ENCODE results near the gene DPPA3. TPM values are rescaled to one million over a fixed set of nuclear protein-coding genes. Genes with fewer than 3 reads are reported as not detected.

Gene DPPA3
- total RNA-seq, 1 experiment from 2014 or later = 6.8 TPM

DNA sequence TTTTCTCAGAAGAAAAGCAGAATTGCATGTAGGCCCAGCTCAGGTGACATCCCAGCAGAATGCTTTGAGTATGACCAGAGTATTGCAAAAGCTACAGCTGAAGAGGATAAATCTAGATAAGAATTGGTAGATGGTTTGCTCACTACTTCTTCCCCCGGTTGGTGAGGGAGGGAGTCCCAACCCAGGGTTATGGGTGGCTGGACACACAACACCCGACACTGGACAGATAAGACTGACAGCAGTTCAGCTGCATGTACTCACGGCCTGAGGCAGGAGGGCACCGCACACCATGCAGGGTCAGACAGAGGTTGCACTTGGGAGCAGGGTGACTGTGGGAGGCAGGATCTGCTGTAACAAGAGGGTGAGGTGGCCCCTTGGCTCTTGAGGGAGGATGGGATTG lies 37.6 kb downstream of the DPPA3 start:
- Mint-ChIP-seq H3K4me3 (no peak overlapping the region), H3K9me3 (peaks cover 12% of the 10 kb centered on the region), H3K27me3 (ENCODE audit: low read depth) (no peaks in the 10 kb centered on the region), H3K27ac (peak overlapping the region; percentile 84; the same call in 1 of the 2 replicates), H3K36me3 (peaks cover 13% of the 10 kb centered on the region), H3K4me1 (peaks cover 14% of the 10 kb centered on the region)
- no peak for ATAC-seq
- no peak for DNase-seq (ENCODE audit: low spot score)
- ChIA-PET CTCF (interaction anchor here (0.7 to 1.1 kb wide), 2 partner anchors 57 to 106 kb away, joined by 3 read pairs; no protein-coding TSS in a partner anchor), POLR2A (no interaction called here)
- no peak for TF ChIP-seq ZNF416 (CRISPR knock-in tag; IDR thresholded peaks at IDR 0.05)
- no peak for TF ChIP-seq FOXP1 (CRISPR knock-in tag; IDR thresholded peaks at IDR 0.05; ENCODE audit: borderline replicate concordance)
- TF ChIP-seq, protein P1, sequence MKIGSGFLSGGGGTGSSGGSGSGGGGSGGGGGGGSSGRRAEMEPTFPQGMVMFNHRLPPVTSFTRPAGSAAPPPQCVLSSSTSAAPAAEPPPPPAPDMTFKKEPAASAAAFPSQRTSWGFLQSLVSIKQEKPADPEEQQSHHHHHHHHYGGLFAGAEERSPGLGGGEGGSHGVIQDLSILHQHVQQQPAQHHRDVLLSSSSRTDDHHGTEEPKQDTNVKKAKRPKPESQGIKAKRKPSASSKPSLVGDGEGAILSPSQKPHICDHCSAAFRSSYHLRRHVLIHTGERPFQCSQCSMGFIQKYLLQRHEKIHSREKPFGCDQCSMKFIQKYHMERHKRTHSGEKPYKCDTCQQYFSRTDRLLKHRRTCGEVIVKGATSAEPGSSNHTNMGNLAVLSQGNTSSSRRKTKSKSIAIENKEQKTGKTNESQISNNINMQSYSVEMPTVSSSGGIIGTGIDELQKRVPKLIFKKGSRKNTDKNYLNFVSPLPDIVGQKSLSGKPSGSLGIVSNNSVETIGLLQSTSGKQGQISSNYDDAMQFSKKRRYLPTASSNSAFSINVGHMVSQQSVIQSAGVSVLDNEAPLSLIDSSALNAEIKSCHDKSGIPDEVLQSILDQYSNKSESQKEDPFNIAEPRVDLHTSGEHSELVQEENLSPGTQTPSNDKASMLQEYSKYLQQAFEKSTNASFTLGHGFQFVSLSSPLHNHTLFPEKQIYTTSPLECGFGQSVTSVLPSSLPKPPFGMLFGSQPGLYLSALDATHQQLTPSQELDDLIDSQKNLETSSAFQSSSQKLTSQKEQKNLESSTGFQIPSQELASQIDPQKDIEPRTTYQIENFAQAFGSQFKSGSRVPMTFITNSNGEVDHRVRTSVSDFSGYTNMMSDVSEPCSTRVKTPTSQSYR (CRISPR knock-in tag; IDR thresholded peaks at IDR 0.05) = no peak
- no peak for TF ChIP-seq JUN (CRISPR knock-in tag; IDR thresholded peaks at IDR 0.05)
- TF ChIP-seq TEAD1 (CRISPR knock-in tag; IDR thresholded peaks at IDR 0.05) = no peak
- TF ChIP-seq FOXK1 (CRISPR knock-in tag; IDR thresholded peaks at IDR 0.05) = no peak
- TF ChIP-seq, protein P2, sequence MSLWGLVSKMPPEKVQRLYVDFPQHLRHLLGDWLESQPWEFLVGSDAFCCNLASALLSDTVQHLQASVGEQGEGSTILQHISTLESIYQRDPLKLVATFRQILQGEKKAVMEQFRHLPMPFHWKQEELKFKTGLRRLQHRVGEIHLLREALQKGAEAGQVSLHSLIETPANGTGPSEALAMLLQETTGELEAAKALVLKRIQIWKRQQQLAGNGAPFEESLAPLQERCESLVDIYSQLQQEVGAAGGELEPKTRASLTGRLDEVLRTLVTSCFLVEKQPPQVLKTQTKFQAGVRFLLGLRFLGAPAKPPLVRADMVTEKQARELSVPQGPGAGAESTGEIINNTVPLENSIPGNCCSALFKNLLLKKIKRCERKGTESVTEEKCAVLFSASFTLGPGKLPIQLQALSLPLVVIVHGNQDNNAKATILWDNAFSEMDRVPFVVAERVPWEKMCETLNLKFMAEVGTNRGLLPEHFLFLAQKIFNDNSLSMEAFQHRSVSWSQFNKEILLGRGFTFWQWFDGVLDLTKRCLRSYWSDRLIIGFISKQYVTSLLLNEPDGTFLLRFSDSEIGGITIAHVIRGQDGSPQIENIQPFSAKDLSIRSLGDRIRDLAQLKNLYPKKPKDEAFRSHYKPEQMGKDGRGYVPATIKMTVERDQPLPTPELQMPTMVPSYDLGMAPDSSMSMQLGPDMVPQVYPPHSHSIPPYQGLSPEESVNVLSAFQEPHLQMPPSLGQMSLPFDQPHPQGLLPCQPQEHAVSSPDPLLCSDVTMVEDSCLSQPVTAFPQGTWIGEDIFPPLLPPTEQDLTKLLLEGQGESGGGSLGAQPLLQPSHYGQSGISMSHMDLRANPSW (CRISPR knock-in tag; conservative IDR thresholded peaks at IDR 0.05; ENCODE audit: low read depth) = no peak
- TF ChIP-seq ZNF423 (CRISPR knock-in tag; IDR thresholded peaks at IDR 0.05) = no peak
- no peak for TF ChIP-seq CREM (CRISPR knock-in tag; IDR thresholded peaks at IDR 0.05)
- no peak for TF ChIP-seq CBFB (CRISPR knock-in tag; IDR thresholded peaks at IDR 0.05; ENCODE audit: low read depth)
- TF ChIP-seq, protein P3, sequence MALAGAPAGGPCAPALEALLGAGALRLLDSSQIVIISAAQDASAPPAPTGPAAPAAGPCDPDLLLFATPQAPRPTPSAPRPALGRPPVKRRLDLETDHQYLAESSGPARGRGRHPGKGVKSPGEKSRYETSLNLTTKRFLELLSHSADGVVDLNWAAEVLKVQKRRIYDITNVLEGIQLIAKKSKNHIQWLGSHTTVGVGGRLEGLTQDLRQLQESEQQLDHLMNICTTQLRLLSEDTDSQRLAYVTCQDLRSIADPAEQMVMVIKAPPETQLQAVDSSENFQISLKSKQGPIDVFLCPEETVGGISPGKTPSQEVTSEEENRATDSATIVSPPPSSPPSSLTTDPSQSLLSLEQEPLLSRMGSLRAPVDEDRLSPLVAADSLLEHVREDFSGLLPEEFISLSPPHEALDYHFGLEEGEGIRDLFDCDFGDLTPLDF (CRISPR knock-in tag; IDR thresholded peaks at IDR 0.05) = no peak
- TF ChIP-seq, protein P4, sequence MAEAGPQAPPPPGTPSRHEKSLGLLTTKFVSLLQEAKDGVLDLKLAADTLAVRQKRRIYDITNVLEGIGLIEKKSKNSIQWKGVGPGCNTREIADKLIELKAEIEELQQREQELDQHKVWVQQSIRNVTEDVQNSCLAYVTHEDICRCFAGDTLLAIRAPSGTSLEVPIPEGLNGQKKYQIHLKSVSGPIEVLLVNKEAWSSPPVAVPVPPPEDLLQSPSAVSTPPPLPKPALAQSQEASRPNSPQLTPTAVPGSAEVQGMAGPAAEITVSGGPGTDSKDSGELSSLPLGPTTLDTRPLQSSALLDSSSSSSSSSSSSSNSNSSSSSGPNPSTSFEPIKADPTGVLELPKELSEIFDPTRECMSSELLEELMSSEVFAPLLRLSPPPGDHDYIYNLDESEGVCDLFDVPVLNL (CRISPR knock-in tag; IDR thresholded peaks at IDR 0.05; ENCODE audit: borderline replicate concordance, low read depth) = no peak
- TF ChIP-seq ESRRA (CRISPR knock-in tag; IDR thresholded peaks at IDR 0.05; ENCODE audit: borderline replicate concordance) = no peak
- TF ChIP-seq ZNF317 (CRISPR knock-in tag; IDR thresholded peaks at IDR 0.05; ENCODE audit: borderline replicate concordance, low read depth) = no peak
- no peak for TF ChIP-seq ZNF232 (CRISPR knock-in tag; IDR thresholded peaks at IDR 0.05)
- no peak for TF ChIP-seq EMX1 (CRISPR knock-in tag; IDR thresholded peaks at IDR 0.05)
- TF ChIP-seq NR1H2 (CRISPR knock-in tag; IDR thresholded peaks at IDR 0.05) = no peak

DNA sequence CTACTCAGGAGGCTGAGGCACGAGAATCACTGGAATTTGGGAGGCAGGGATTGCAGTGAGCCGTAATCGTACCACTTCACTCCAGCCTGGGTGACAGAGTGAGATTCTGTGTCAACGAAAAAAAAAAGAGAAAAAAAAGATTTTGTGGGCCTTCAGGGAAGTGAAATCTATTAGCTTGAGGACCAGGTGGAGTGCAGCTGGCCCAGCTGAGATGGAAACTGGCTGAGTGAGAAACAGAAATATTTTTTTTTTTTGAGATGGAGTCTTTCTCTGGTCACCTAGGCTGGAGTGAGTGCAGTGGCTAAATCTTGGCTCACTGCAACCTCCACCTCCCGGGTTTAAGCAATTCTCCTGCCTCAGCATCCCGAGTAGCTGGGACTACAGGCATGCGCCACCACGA lies 38.2 kb downstream of the DPPA3 start:
- H3K36me3 Mint-ChIP-seq = peaks cover 9% of the 10 kb centered on the region
- no peak overlapping the region for H3K27ac Mint-ChIP-seq
- DNase-seq (ENCODE audit: low spot score) (no peak), ATAC-seq (no peak)
- no peak overlapping the region for H3K4me3 Mint-ChIP-seq
- ChIA-PET CTCF (no interaction called here), POLR2A (no interaction called here)
- TF ChIP-seq JAZF1 (CRISPR knock-in tag; IDR thresholded peaks at IDR 0.05) (no peak), ZNF317 (CRISPR knock-in tag; IDR thresholded peaks at IDR 0.05; ENCODE audit: borderline replicate concordance, low read depth) (no peak), GABPB1 (CRISPR knock-in tag; IDR thresholded peaks at IDR 0.05) (no peak), RELA (CRISPR knock-in tag; IDR thresholded peaks at IDR 0.05; ENCODE audit: borderline replicate concordance) (no peak), ZBTB21 (CRISPR knock-in tag; IDR thresholded peaks at IDR 0.05; ENCODE audit: borderline replicate concordance) (no peak), TEAD1 (CRISPR knock-in tag; IDR thresholded peaks at IDR 0.05) (no peak), ZNF138 (CRISPR knock-in tag; conservative IDR thresholded peaks at IDR 0.05) (no peak)
- TF ChIP-seq, protein P5, sequence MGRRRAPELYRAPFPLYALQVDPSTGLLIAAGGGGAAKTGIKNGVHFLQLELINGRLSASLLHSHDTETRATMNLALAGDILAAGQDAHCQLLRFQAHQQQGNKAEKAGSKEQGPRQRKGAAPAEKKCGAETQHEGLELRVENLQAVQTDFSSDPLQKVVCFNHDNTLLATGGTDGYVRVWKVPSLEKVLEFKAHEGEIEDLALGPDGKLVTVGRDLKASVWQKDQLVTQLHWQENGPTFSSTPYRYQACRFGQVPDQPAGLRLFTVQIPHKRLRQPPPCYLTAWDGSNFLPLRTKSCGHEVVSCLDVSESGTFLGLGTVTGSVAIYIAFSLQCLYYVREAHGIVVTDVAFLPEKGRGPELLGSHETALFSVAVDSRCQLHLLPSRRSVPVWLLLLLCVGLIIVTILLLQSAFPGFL (CRISPR knock-in tag; IDR thresholded peaks at IDR 0.05; ENCODE audit: borderline replicate concordance) = no peak
- TF ChIP-seq, protein P6, sequence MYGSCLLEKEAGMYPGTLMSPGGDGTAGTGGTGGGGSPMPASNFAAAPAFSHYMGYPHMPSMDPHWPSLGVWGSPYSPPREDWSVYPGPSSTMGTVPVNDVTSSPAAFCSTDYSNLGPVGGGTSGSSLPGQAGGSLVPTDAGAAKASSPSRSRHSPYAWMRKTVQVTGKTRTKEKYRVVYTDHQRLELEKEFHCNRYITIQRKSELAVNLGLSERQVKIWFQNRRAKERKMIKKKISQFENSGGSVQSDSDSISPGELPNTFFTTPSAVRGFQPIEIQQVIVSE (CRISPR knock-in tag; IDR thresholded peaks at IDR 0.05; ENCODE audit: borderline replicate concordance) = no peak
- H3K9me3 Mint-ChIP-seq = peaks cover 7% of the 10 kb centered on the region
- H3K4me1 Mint-ChIP-seq = peaks cover 14% of the 10 kb centered on the region
- no peaks in the 10 kb centered on the region for H3K27me3 Mint-ChIP-seq (ENCODE audit: low read depth)
